HCT116 (cell line): ENCODE results near the gene BCS1L. TPM values are rescaled to one million over a fixed set of nuclear protein-coding genes. Genes with fewer than 3 reads are reported as not detected.

Experiments
- ATAC-seq: fragments of 200-7000 bp; cut with Tn5 transposase; 2 replicates; pipeline ENCODE4 v1.9.1; 2020; ENCODE audit warnings: mild to moderate bottlenecking, moderate library complexity
- BruUV-seq: library from RNA; stranded (reverse); fragments of 400-500 nt; replicated peaks from 2 replicates; lab custom pipeline; 2021; lab: Mats Ljungman, UMichigan
- CTCF ChIA-PET: fragments of 300-600 bp; sonication (Branson Sonifier 250); formaldehyde crosslinking; loops from one replicate; lab custom pipeline; 2021; ENCODE audit warnings: antibody characterized with exemption; lab: Charles Lee
- POLR2A ChIA-PET: fragments of 300-600, 350-600 bp; sonication (Branson Sonifier 250); formaldehyde crosslinking; loops from one replicate; lab custom pipeline; 2021; ENCODE audit warnings: antibody characterized with exemption; lab: Charles Lee
- RAD21 ChIA-PET, 2 experiments: fragments of 300-600 bp; sonication (Branson Sonifier 250); formaldehyde crosslinking; loops; one replicate each; lab custom pipeline; 2023; ENCODE audit warnings: low total read pairs in 2 of 2; ENCODE audit not compliant: uncharacterized antibody in 2 of 2, unreplicated experiment in 2 of 2, low non-redundant PET in 1 of 2; lab: Charles Lee
- DNase-seq: peaks from one replicate; pipeline ENCODE4 v3.0.0-alpha.2; 2010; ENCODE audit warnings: low read depth, low spot score
- H2AFZ ChIP-seq: fragments of 200-600 bp; shearing (Covaris generic), sonication (generic); 2 replicates; pipeline ENCODE4 v1.6.1; 2017; ENCODE audit warnings: low read depth, mixed run types, mixed read lengths, antibody characterized with exemption, low read length; ENCODE audit not compliant: poor library complexity, severe bottlenecking
- H3K27ac ChIP-seq: 2 replicates; pipeline ENCODE4 v1.5.1; 2012; ENCODE audit warnings: low read depth, low read length
- H3K27me3 ChIP-seq: fragments of 200-600 bp; sonication (generic); 2 replicates; pipeline ENCODE4 v1.6.1; 2016; ENCODE audit warnings: mixed run types, low read length, mixed read lengths; ENCODE audit not compliant: insufficient read depth
- H3K36me3 ChIP-seq, 2 experiments: fragments of 200-500 bp in 1 of 2; fragments of 200-600 bp in 1 of 2; sonication (Bioruptor generic) in 1 of 2; sonication (generic) in 1 of 2; 2 replicates each; pipeline versions ENCODE4 v1.5.1 to v1.6.1; 2014 to 2016; ENCODE audit warnings: low read length in 2 of 2, inconsistent platforms in 1 of 2, mixed read lengths in 1 of 2, mixed run types in 1 of 2; ENCODE audit not compliant: insufficient read depth in 2 of 2, control insufficient read depth in 1 of 2
- H3K4me1 ChIP-seq, 2 experiments: fragments of 200-600 bp in 1 of 2; sonication (generic) in 1 of 2; 2 replicates each; pipeline versions ENCODE4 v1.5.1 to v1.6.1; 2012 to 2017; ENCODE audit warnings: low read length in 2 of 2, inconsistent platforms in 1 of 2, mild to moderate bottlenecking in 1 of 2, mixed read lengths in 1 of 2, mixed run types in 1 of 2, moderate library complexity in 1 of 2; ENCODE audit not compliant: insufficient read depth in 2 of 2, control insufficient read depth in 1 of 2
- H3K4me2 ChIP-seq: fragments of 200-600 bp; sonication (generic); 2 replicates; pipeline ENCODE4 v1.6.1; 2017; ENCODE audit warnings: mixed run types, low read length, mixed read lengths
- H3K4me3 ChIP-seq, 2 experiments: fragments of 200-600 bp in 1 of 2; sonication (generic) in 1 of 2; replicated peaks in 1 of 2; 2 replicates each; pipeline ENCODE4 v1.5.1; 2011 to 2016; ENCODE audit warnings: low read length in 2 of 2, control low read depth in 1 of 2, low read depth in 1 of 2, mild to moderate bottlenecking in 1 of 2, mixed read lengths in 1 of 2, mixed run types in 1 of 2
- H3K79me2 ChIP-seq: fragments of 200-600 bp; sonication (generic); 2 replicates; pipeline ENCODE4 v1.6.1; 2017; ENCODE audit warnings: mild to moderate bottlenecking, mixed run types, low read length, moderate library complexity, mixed read lengths; ENCODE audit not compliant: insufficient read depth
- H3K9ac ChIP-seq: fragments of 200-600 bp; sonication (generic); 2 replicates; pipeline ENCODE4 v1.6.1; 2016; ENCODE audit warnings: low read length, mixed read lengths
- H3K9me2 ChIP-seq: fragments of 200-600 bp; sonication (generic), shearing (Covaris generic); 2 replicates; pipeline ENCODE4 v1.6.1; 2017; ENCODE audit warnings: mixed run types, mild to moderate bottlenecking, moderate library complexity; ENCODE audit not compliant: insufficient read depth
- H3K9me3 ChIP-seq, 2 experiments: fragments of 200-500 bp in 1 of 2; fragments of 200-600 bp in 1 of 2; sonication (Bioruptor generic) in 1 of 2; sonication (generic) in 1 of 2; 2 replicates each; pipeline ENCODE4 v1.6.1; 2014 to 2017; ENCODE audit warnings: low read length in 2 of 2, mixed read lengths in 2 of 2, inconsistent platforms in 1 of 2, low read depth in 1 of 2, mild to moderate bottlenecking in 1 of 2, mixed run types in 1 of 2, moderate library complexity in 1 of 2; ENCODE audit not compliant: control insufficient read depth in 1 of 2, insufficient read depth in 1 of 2
- H4K20me1 ChIP-seq: fragments of 200-600 bp; sonication (generic), shearing (Covaris generic); 2 replicates; pipeline ENCODE4 v1.6.1; 2017; ENCODE audit warnings: mixed run types, mild to moderate bottlenecking, moderate library complexity; ENCODE audit not compliant: insufficient read depth
- ATF3 ChIP-seq: IDR thresholded peaks from 2 replicates; pipeline ENCODE4 v1.6.1; 2012
- CEBPB ChIP-seq: IDR thresholded peaks from 2 replicates; pipeline ENCODE4 v1.6.1; 2012; ENCODE audit warnings: low read depth
- EGR1 ChIP-seq: IDR thresholded peaks from 2 replicates; pipeline ENCODE4 v1.6.1; 2012; ENCODE audit warnings: low read depth
- ELF1 ChIP-seq: IDR thresholded peaks from 2 replicates; pipeline ENCODE4 v1.6.1; 2012; ENCODE audit warnings: low read depth, borderline replicate concordance
- EZH2 ChIP-seq: fragments of 200-600 bp; sonication (generic); IDR thresholded peaks from 2 replicates; pipeline ENCODE4 v1.6.1; 2017; ENCODE audit warnings: antibody characterized with exemption, mixed run types
- EZH2phosphoT487 ChIP-seq: fragments of 200-600 bp; IDR thresholded peaks from 2 replicates; pipeline ENCODE4 v1.6.1; 2018; ENCODE audit warnings: antibody characterized with exemption, borderline replicate concordance
- FOSL1 ChIP-seq: IDR thresholded peaks from 2 replicates; pipeline ENCODE4 v1.6.1; 2012; ENCODE audit warnings: low read depth
- JUND ChIP-seq: IDR thresholded peaks from 2 replicates; pipeline ENCODE4 v1.6.1; 2012
- POLR2A ChIP-seq: IDR thresholded peaks from 2 replicates; pipeline ENCODE4 v1.7.0; 2011; ENCODE audit warnings: borderline replicate concordance; ENCODE audit not compliant: insufficient read depth, insufficient read length; ENCODE audit errors: extremely low read depth
- POLR2AphosphoS5 ChIP-seq: IDR thresholded peaks from 2 replicates; pipeline ENCODE4 v1.6.1; 2011; ENCODE audit warnings: mild to moderate bottlenecking, low read depth, low read length, moderate library complexity
- REST ChIP-seq: IDR thresholded peaks from 2 replicates; pipeline ENCODE4 v1.6.1; 2012; ENCODE audit warnings: low read depth
- SIN3A ChIP-seq: IDR thresholded peaks from 2 replicates; pipeline ENCODE4 v1.6.1; 2012; ENCODE audit warnings: low read depth
- ZBTB33 ChIP-seq: IDR thresholded peaks from 2 replicates; pipeline ENCODE4 v1.6.1; 2011; ENCODE audit warnings: mild to moderate bottlenecking, low read length, moderate library complexity; ENCODE audit not compliant: insufficient replicate concordance; ENCODE audit errors: extremely low read depth
- ZFX ChIP-seq: fragments of 450-650 bp; IDR thresholded peaks from 2 replicates; pipeline ENCODE4 v1.6.1; 2017
- intact Hi-C: fragments of 100-400 bp; cut with micrococcal nuclease; formaldehyde crosslinking; loops from 2 replicates; pipeline ENCODE4 v1.10.0; 2022
- total RNA-seq: library from RNA; stranded (reverse); gene quantifications from one replicate; pipeline ENCODE4 v1.2.1, GENCODE V29; 2021; ENCODE audit not compliant: unreplicated experiment
- TF ChIP-seq, protein P1 (sequence below), 3 experiments: fragments of 200-600 bp in 1 of 3; sonication (generic) in 1 of 3; IDR thresholded peaks in 2 of 3; conservative IDR thresholded peaks in 1 of 3; 2 replicates each; pipeline ENCODE4 v1.5.1; 2012 to 2017; ENCODE audit warnings: low read depth in 2 of 3, low read length in 2 of 3, antibody characterized with exemption in 1 of 3, borderline replicate concordance in 1 of 3, control low read depth in 1 of 3, mild to moderate bottlenecking in 1 of 3, mixed read lengths in 1 of 3, mixed run types in 1 of 3, moderate library complexity in 1 of 3; ENCODE audit not compliant: insufficient read depth in 1 of 3

Gene BCS1L
- total RNA-seq, 1 experiment from 2014 or later: 57.4 TPM

DNA sequence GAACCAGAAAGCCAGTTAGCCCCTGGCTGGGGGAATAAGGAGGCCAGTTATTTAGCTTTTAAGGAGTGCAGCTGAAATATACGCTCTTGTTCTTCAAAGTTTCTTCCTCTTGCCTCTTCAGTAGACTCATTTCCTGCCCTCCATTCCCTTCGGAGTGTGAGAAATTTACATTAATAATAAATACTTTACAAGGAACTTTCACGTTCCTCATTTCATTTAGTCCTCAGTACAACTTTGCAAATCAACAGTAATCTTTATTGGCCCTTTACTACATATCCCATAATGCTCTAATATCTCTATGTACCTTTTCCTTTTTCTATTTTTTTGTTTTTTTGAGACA is 36.1 kb upstream of the BCS1L start:
- H3K4me1 ChIP-seq: peaks cover 0 to 4% of the 10 kb centered on the region in 2 experiments; a peak in 2 of 4 replicates
- POLR2A ChIA-PET: no interaction called here
- H4K20me1 ChIP-seq: no peaks in the 10 kb centered on the region
- CTCF ChIA-PET: no interaction called here
- DNase-seq (no peak), ATAC-seq (no peak)
- H3K4me2 ChIP-seq: no peak overlapping the region
- H2AFZ ChIP-seq: no peak overlapping the region
- H3K36me3 ChIP-seq: no peaks in the 10 kb centered on the region
- H3K4me3 ChIP-seq: no peak overlapping the region
- no peaks in the 10 kb centered on the region for H3K79me2 ChIP-seq
- no peaks in the 10 kb centered on the region for H3K9me2 ChIP-seq
- H3K27ac ChIP-seq: no peak overlapping the region
- intact Hi-C loops: no loop called here
- no peaks in the 10 kb centered on the region for H3K9me3 ChIP-seq
- no peaks in the 10 kb centered on the region for H3K27me3 ChIP-seq
- no peak overlapping the region for H3K9ac ChIP-seq
- RAD21 ChIA-PET: no interaction called here
- TF ChIP-seq JUND (no peak), EZH2phosphoT487 (no peak), POLR2AphosphoS5 (no peak), REST (no peak), CEBPB (no peak), ZFX (no peak), SIN3A (no peak), ZBTB33 (no peak), EGR1 (no peak), EZH2 (no peak), FOSL1 (no peak), ELF1 (no peak), POLR2A (no peak), ATF3 (no peak)
- TF ChIP-seq, protein P1, sequence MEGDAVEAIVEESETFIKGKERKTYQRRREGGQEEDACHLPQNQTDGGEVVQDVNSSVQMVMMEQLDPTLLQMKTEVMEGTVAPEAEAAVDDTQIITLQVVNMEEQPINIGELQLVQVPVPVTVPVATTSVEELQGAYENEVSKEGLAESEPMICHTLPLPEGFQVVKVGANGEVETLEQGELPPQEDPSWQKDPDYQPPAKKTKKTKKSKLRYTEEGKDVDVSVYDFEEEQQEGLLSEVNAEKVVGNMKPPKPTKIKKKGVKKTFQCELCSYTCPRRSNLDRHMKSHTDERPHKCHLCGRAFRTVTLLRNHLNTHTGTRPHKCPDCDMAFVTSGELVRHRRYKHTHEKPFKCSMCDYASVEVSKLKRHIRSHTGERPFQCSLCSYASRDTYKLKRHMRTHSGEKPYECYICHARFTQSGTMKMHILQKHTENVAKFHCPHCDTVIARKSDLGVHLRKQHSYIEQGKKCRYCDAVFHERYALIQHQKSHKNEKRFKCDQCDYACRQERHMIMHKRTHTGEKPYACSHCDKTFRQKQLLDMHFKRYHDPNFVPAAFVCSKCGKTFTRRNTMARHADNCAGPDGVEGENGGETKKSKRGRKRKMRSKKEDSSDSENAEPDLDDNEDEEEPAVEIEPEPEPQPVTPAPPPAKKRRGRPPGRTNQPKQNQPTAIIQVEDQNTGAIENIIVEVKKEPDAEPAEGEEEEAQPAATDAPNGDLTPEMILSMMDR (IDR thresholded peaks at IDR 0.05 in 2 of 3, conservative IDR thresholded peaks at IDR 0.05 in 1 of 3; ENCODE audit: borderline replicate concordance in 1 of 3, insufficient read depth in 1 of 3, low read depth in 2 of 3, low read length in 2 of 3): no peak
- no TSS peak for BruUV-seq
